SK-N-SH (cell line): ENCODE results near the gene ASAP3. TPM values are rescaled to one million over a fixed set of nuclear protein-coding genes. Genes with fewer than 3 reads are reported as not detected.

Experiments
- CTCF ChIA-PET: fragments of 300-600, 350-600 bp; formaldehyde crosslinking; extraction: SDS; loops from one replicate; lab custom pipeline; 2021; lab: Yijun Ruan, JAX
- POLR2A ChIA-PET: fragments of 350-600 bp; sonication (Branson Sonifier 250); formaldehyde crosslinking; extraction: SDS; loops from one replicate; lab custom pipeline; 2020; ENCODE audit warnings: antibody characterized with exemption, inconsistent platforms; lab: Yijun Ruan, JAX
- DNase-seq: peaks from one replicate; pipeline ENCODE4 v3.0.0; 2012
- H2AFZ ChIP-seq: fragments of 200-600 bp; sonication (generic); 2 replicates; pipeline ENCODE4 v1.8.1; 2016; ENCODE audit warnings: antibody characterized with exemption, mild to moderate bottlenecking, low read depth
- H3F3A ChIP-seq: fragments of 200-600 bp; sonication (generic); replicated peaks from 2 replicates; pipeline ENCODE3; 2016; ENCODE audit warnings: antibody characterized with exemption, mild to moderate bottlenecking; ENCODE audit not compliant: insufficient read depth
- H3K27ac ChIP-seq, 2 experiments: fragments of 200-500 bp in 1 of 2; fragments of 200-600 bp in 1 of 2; sonication (Bioruptor generic) in 1 of 2; sonication (generic), shearing (Covaris generic) in 1 of 2; 2 replicates each; pipeline versions ENCODE4 v1.5.1 to v1.6.1; 2014 to 2016; ENCODE audit warnings: low read depth in 2 of 2, inconsistent platforms in 1 of 2, low read length in 1 of 2, mild to moderate bottlenecking in 1 of 2, mixed read lengths in 1 of 2
- H3K27me3 ChIP-seq: fragments of 200-600 bp; sonication (generic), shearing (Covaris generic); 2 replicates; pipeline ENCODE4 v1.6.1; 2016; ENCODE audit warnings: mixed run types; ENCODE audit not compliant: insufficient read depth
- H3K36me3 ChIP-seq, 2 experiments: fragments of 200-500 bp in 1 of 2; fragments of 200-600 bp in 1 of 2; sonication (Bioruptor generic) in 1 of 2; sonication (generic) in 1 of 2; replicated peaks in 1 of 2; 2 replicates each; pipeline versions ENCODE3 to v1.5.1; 2014 to 2016; ENCODE audit warnings: low read length in 1 of 2, mild to moderate bottlenecking in 1 of 2; ENCODE audit not compliant: insufficient read depth in 2 of 2, control insufficient read depth in 1 of 2
- H3K4me1 ChIP-seq, 2 experiments: fragments of 200-500 bp in 1 of 2; fragments of 200-600 bp in 1 of 2; sonication (Bioruptor generic) in 1 of 2; sonication (generic), shearing (Covaris generic) in 1 of 2; 2 replicates each; pipeline versions ENCODE4 v1.5.1 to v1.6.1; 2014 to 2016; ENCODE audit warnings: low read depth in 1 of 2, low read length in 1 of 2, mixed run types in 1 of 2; ENCODE audit not compliant: insufficient read depth in 2 of 2, control insufficient read depth in 1 of 2
- H3K4me2 ChIP-seq: fragments of 200-600 bp; sonication (generic), shearing (Covaris generic); 2 replicates; pipeline ENCODE4 v1.6.1; 2017; ENCODE audit warnings: mixed run types
- H3K4me3 ChIP-seq, 2 experiments: fragments of 200-500 bp in 1 of 2; fragments of 200-600 bp in 1 of 2; sonication (Bioruptor generic) in 1 of 2; sonication (generic), shearing (Covaris generic) in 1 of 2; 2 replicates each; pipeline versions ENCODE4 v1.5.1 to v1.8.1; 2014 to 2016; ENCODE audit warnings: low read depth in 2 of 2, inconsistent platforms in 1 of 2, low read length in 1 of 2, mild to moderate bottlenecking in 1 of 2, mixed read lengths in 1 of 2, moderate library complexity in 1 of 2
- H3K79me2 ChIP-seq: fragments of 200-600 bp; sonication (generic); 2 replicates; pipeline ENCODE4 v1.8.1; 2017; ENCODE audit warnings: mild to moderate bottlenecking; ENCODE audit not compliant: insufficient read depth
- H3K9ac ChIP-seq: fragments of 200-600 bp; sonication (generic); 2 replicates; pipeline ENCODE4 v1.6.1; 2017; ENCODE audit warnings: mixed run types
- H3K9me2 ChIP-seq: fragments of 200-600 bp; sonication (generic); 2 replicates; pipeline ENCODE4 v1.6.1; 2017; ENCODE audit warnings: mixed run types
- H3K9me3 ChIP-seq: fragments of 200-600 bp; sonication (generic); 2 replicates; pipeline ENCODE4 v1.6.1; 2017; ENCODE audit warnings: mixed run types, mild to moderate bottlenecking, moderate library complexity
- H4K20me1 ChIP-seq: fragments of 200-600 bp; sonication (generic); 2 replicates; pipeline ENCODE4 v1.6.1; 2017; ENCODE audit warnings: mild to moderate bottlenecking, mixed run types; ENCODE audit not compliant: insufficient read depth
- CHD2 ChIP-seq: fragments of 150-350 bp; IDR thresholded peaks from 2 replicates; pipeline ENCODE4 v1.6.1; 2018; ENCODE audit warnings: low read length; ENCODE audit not compliant: partially characterized antibody
- CTCF ChIP-seq: fragments of 200-600 bp; sonication (generic); IDR thresholded peaks from 2 replicates; pipeline ENCODE4 v1.6.1; 2017; ENCODE audit warnings: antibody characterized with exemption, mild to moderate bottlenecking, moderate library complexity
- EP300 ChIP-seq, 2 experiments: IDR thresholded peaks; 2 replicates each; pipeline versions ENCODE4 v1.4.0 to v1.6.1; 2012; ENCODE audit warnings: borderline replicate concordance in 1 of 2, low read depth in 1 of 2, low read length in 1 of 2
- EZH2phosphoT487 ChIP-seq: fragments of 200-600 bp; sonication (generic); IDR thresholded peaks from 2 replicates; pipeline ENCODE4 v1.6.1; 2017; ENCODE audit warnings: low read depth, mixed run types, mild to moderate bottlenecking, antibody characterized with exemption, moderate library complexity, borderline replicate concordance
- FOXJ3 ChIP-seq: sonication (generic); formaldehyde crosslinking; IDR thresholded peaks from 2 replicates; pipeline ENCODE4 v1.5.1; 2020; ENCODE audit warnings: mild to moderate bottlenecking, missing genetic modification reagents
- GATA2 ChIP-seq: sonication (generic); formaldehyde crosslinking; IDR thresholded peaks from 2 replicates; pipeline ENCODE4 v1.5.0; 2020; ENCODE audit warnings: mild to moderate bottlenecking, missing genetic modification reagents
- MXI1 ChIP-seq: IDR thresholded peaks from 2 replicates; pipeline ENCODE4 v1.6.1; 2012; ENCODE audit warnings: mild to moderate bottlenecking, low read depth, low read length, improper control_type of control experiment
- RAD21 ChIP-seq: IDR thresholded peaks from 2 replicates; pipeline ENCODE4 v1.6.1; 2012; ENCODE audit warnings: mild to moderate bottlenecking, low read length
- RCOR1 ChIP-seq: fragments of 150-350 bp; IDR thresholded peaks from 2 replicates; pipeline ENCODE4 v1.6.1; 2017; ENCODE audit warnings: antibody characterized with exemption, low read length
- RFX5 ChIP-seq: IDR thresholded peaks from 2 replicates; pipeline ENCODE4 v1.6.1; 2012; ENCODE audit warnings: mild to moderate bottlenecking, improper control_type of control experiment, low read length
- SIN3A ChIP-seq: IDR thresholded peaks from 2 replicates; pipeline ENCODE4 v1.6.1; 2012; ENCODE audit warnings: low read depth, mild to moderate bottlenecking, low read length, moderate library complexity, borderline replicate concordance
- TAF1 ChIP-seq: IDR thresholded peaks from 2 replicates; pipeline ENCODE4 v1.6.1; 2012; ENCODE audit warnings: low read depth, mild to moderate bottlenecking, low read length, moderate library complexity, borderline replicate concordance
- USF1 ChIP-seq: IDR thresholded peaks from 2 replicates; pipeline ENCODE4 v1.4.0; 2012; ENCODE audit warnings: low read depth, borderline replicate concordance
- ZBTB33 ChIP-seq: IDR thresholded peaks from 2 replicates; pipeline ENCODE4 v1.4.0; 2012; ENCODE audit warnings: low read depth, borderline replicate concordance
- WGBS: methylation state at CpG from one replicate; pipeline ENCODE4 v1.1.6; 2017; ENCODE audit warnings: low lambda C conversion rate; 5-methylcytosine and 5-hydroxymethylcytosine counted together
- polyA plus RNA-seq, 3 experiments: library from polyadenylated mRNA; depleted of rRNA; stranded (reverse); fragments of >200 nt; gene quantifications; 2 replicates each; pipeline ENCODE4 v1.2.3, GENCODE V29; 2012

ASAP3 gene
- polyA plus RNA-seq, 1 of the 3 experiments (the other 2 are of a cell fraction), result 19.6 TPM

GRCh38 chr1:23533246-23534023 is 49.5 kb upstream of the ASAP3 start (continued):
- TF ChIP-seq GATA2 (CRISPR knock-in tag) (no peak), TAF1 (no peak), USF1 (no peak), ZBTB33 (no peak), RFX5 (no peak), FOXJ3 (CRISPR knock-in tag) (no peak), CHD2 (no peak), SIN3A (no peak)
- TF ChIP-seq, all 33 proteins: peak for 0

GRCh38 chr1:23531562-23532094 is 47.6 kb upstream of the ASAP3 start:
- Histone ChIP-seq H3K9ac (peak overlapping the region; percentile 27; the same call in 1 of the 2 replicates), H3K4me3 (peak overlapping the region; percentile 42 to 54), H3K9me2 (no peaks in the 10 kb centered on the region), H3K27me3 (no peaks in the 10 kb centered on the region), H2AFZ (peak overlapping the region; percentile 89), H3F3A (peaks cover 18% of the 10 kb centered on the region), H3K4me2 (peak overlapping the region; percentile 99), H3K27ac (peak overlapping the region in 1 of 2 experiments; percentile 98; a peak in 2 of 4 replicates), H4K20me1 (no peaks in the 10 kb centered on the region), H3K9me3 (no peaks in the 10 kb centered on the region), H3K4me1 (peaks cover 11 to 34% of the 10 kb centered on the region in 2 experiments; a peak in 3 of 4 replicates), H3K79me2 (no peaks in the 10 kb centered on the region), H3K36me3 (no peaks in the 10 kb centered on the region)
- peak; percentile 64 for DNase-seq
- 57% methylated on average over 3 of the region's 5 CpGs for WGBS
- POLR2A ChIA-PET, result interaction anchor here (0.7 to 3.5 kb wide), 3 partner anchors 27 to 187 kb away, joined by 4 to 18 read pairs (median 8); partner anchors contain the start of genes HNRNPR and ID3
- CTCF ChIA-PET, result interaction anchor here (1.0 to 29.7 kb wide), 6 partner anchors 9 to 106 kb away, joined by 3 to 503 read pairs (median 10); partner anchors contain the start of gene ID3
- TF ChIP-seq RCOR1, result peak; percentile 58; the same call in 1 of the 2 replicates
- TF ChIP-seq RAD21, result no peak
- no peak for TF ChIP-seq EZH2phosphoT487
- TF ChIP-seq EP300 (IDR thresholded peaks at IDR 0.05; ENCODE audit: borderline replicate concordance in 1 of 2, low read depth in 1 of 2, low read length in 1 of 2), result peak in 1 of 2 experiments; percentile 75; a peak in 2 of 4 replicates
- TF ChIP-seq SIN3A, result no peak
- no peak for TF ChIP-seq MXI1
- 0 out of 2 replicates have a peak, but pooled peaks have one; percentile 13 for TF ChIP-seq CTCF
- TF ChIP-seq GATA2 (CRISPR knock-in tag), result peak; percentile 50
